Upper lobe of left lung (tissue), 4 donors: ENCODE data around the gene IP6K3.

Source experiments
- CTCF ChIP-seq, 6 experiments: fragments of 450-650 bp in 4 of 6; fragments of 200-600 bp in 2 of 6; sonication (generic) in 2 of 6; IDR thresholded peaks; one replicate each; pipeline ENCODE4 v1.5.1; 2016 to 2019; ENCODE audit warnings: antibody characterized with exemption in 6 of 6
- EP300 ChIP-seq, 4 donors: sonication (generic); formaldehyde crosslinking; IDR thresholded peaks; one replicate each; pipeline ENCODE4 v1.5.1; 2017; ENCODE audit warnings: antibody characterized with exemption in 4 of 4, control low read depth in 2 of 4
- POLR2A ChIP-seq, 4 donors: fragments of 450-650 bp; IDR thresholded peaks; one replicate each; pipeline ENCODE4 v1.5.1; 2016 to 2017; ENCODE audit warnings: antibody characterized with exemption in 4 of 4, mild to moderate bottlenecking in 2 of 4

GRCh38 chr6:33749401-33749800, 2.7 kb upstream of the IP6K3 start:
- TF ChIP-seq CTCF (IDR thresholded peaks at IDR 0.05) (no peak), EP300 (IDR thresholded peaks at IDR 0.05) (no peak), POLR2A (IDR thresholded peaks at IDR 0.05) (no peak)
